RWPE2 (cell line): ENCODE results near the gene HRCT1.
A peak's percentile ranks its signal among the peaks of the same experiment; 100 is the strongest.

Experiments used
- ATAC-seq: fragments of 200-7000 bp; cut with Tn5 transposase; 3 replicates; pipeline ENCODE4 v1.9.1; 2021; ENCODE audit warnings: low read depth
- DNase-seq: peaks from one replicate; pipeline ENCODE4 v3.0.0-alpha.2; 2020; ENCODE audit warnings: low spot score
- H3K27ac ChIP-seq: fragments of 450-650 bp; 2 replicates; pipeline ENCODE4 v1.5.1; 2017; ENCODE audit warnings: mild to moderate bottlenecking; ENCODE audit not compliant: poor library complexity, severe bottlenecking
- H3K27me3 ChIP-seq: fragments of 250-450 bp; sonication (Bioruptor Pico); 2 replicates; pipeline ENCODE4 v1.5.1; 2021; ENCODE audit warnings: mild to moderate bottlenecking, moderate library complexity; ENCODE audit not compliant: insufficient read depth, poor library complexity, severe bottlenecking
- H3K36me3 ChIP-seq: fragments of 250-450 bp; sonication (Bioruptor Pico); 2 replicates; pipeline ENCODE4 v1.5.1; 2020; ENCODE audit warnings: low read depth, mild to moderate bottlenecking, moderate library complexity
- H3K4me1 ChIP-seq: fragments of 250-450 bp; sonication (Bioruptor Pico); 2 replicates; pipeline ENCODE4 v1.5.1; 2021; ENCODE audit warnings: mild to moderate bottlenecking, moderate library complexity; ENCODE audit not compliant: insufficient read depth, poor library complexity, severe bottlenecking
- H3K4me3 ChIP-seq: fragments of 250-450 bp; sonication (Bioruptor Pico); 2 replicates; pipeline ENCODE4 v1.5.1; 2021; ENCODE audit warnings: mild to moderate bottlenecking, moderate library complexity; ENCODE audit not compliant: severe bottlenecking
- H3K9me3 ChIP-seq: fragments of 250-450 bp; sonication (Bioruptor Pico); 2 replicates; pipeline ENCODE4 v1.5.1; 2021; ENCODE audit warnings: mild to moderate bottlenecking, moderate library complexity; ENCODE audit not compliant: severe bottlenecking
- TF ChIP-seq, protein P1 (sequence below): fragments of 450-650 bp; IDR thresholded peaks from one replicate; pipeline ENCODE4 v1.5.1; 2017; ENCODE audit warnings: mild to moderate bottlenecking, moderate library complexity; ENCODE audit not compliant: poor library complexity, severe bottlenecking

Gene HRCT1

DNA sequence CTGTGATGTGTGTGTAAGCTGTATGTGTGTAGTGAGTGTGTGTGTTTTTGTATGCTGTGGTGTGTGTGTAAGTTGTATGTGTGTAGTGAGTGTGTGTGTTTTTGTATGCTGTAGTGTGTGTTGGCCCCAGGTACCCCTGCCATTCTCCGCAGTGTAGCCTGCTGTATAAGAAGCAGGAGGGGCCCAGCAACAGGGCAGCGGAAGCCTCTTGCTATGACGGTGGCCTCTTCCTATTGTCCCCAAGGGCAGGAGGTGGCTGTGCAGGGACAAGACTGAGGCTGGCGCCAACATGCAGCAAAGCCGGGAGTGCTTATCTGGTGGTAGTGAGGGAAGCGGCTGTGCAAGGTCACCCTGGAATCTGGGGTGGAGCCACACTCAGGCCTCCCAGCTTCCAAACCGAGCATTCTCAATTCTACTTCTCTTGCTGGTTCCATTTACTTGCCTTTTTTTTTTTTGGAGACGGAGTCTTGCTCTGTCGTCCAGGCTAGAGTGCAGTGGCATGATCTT lies 8.4 kb downstream of the HRCT1 start:
- Histone ChIP-seq H3K4me3 (no peak overlapping the region), H3K9me3 (no peaks in the 10 kb centered on the region), H3K27ac (no peak overlapping the region), H3K27me3 (no peaks in the 10 kb centered on the region), H3K4me1 (peaks cover 4% of the 10 kb centered on the region), H3K36me3 (no peaks in the 10 kb centered on the region)
- ATAC-seq (peak; percentile 45; the same call in 2 of the 3 replicates), DNase-seq (no peak)
- TF ChIP-seq, protein P1, sequence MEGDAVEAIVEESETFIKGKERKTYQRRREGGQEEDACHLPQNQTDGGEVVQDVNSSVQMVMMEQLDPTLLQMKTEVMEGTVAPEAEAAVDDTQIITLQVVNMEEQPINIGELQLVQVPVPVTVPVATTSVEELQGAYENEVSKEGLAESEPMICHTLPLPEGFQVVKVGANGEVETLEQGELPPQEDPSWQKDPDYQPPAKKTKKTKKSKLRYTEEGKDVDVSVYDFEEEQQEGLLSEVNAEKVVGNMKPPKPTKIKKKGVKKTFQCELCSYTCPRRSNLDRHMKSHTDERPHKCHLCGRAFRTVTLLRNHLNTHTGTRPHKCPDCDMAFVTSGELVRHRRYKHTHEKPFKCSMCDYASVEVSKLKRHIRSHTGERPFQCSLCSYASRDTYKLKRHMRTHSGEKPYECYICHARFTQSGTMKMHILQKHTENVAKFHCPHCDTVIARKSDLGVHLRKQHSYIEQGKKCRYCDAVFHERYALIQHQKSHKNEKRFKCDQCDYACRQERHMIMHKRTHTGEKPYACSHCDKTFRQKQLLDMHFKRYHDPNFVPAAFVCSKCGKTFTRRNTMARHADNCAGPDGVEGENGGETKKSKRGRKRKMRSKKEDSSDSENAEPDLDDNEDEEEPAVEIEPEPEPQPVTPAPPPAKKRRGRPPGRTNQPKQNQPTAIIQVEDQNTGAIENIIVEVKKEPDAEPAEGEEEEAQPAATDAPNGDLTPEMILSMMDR: no peak

DNA sequence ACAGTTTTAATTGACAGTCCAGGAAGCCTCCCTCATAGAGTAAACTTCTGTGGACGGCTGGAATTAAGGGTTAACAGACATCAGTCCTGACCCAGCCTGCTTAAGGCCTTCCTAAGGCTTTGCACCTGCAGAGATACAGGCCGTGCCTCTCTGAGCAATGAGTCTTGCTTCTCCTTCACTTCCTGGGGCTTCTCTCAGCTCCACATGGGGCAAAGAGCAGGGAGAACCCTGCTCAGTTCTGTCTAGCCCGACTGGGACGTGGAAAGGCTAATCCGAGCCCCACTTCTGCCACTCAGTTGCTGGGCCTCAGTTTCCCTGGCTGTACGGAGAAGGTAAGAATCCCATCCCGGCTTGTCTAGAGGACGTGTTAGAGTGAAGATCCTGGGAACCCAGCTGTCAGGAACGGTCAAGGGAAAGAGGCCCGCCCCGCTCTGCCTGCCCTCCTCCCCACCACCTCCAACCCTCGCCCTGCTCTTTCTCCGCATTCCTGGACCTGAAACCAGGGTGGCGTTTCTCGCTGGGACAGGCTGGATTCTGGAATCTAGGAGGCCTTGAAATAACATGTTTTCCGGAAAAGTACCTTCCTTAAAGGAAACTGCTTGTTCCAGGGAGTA lies 9.8 kb downstream of the HRCT1 start:
- DNase-seq: no peak
- no peaks in the 10 kb centered on the region for H3K36me3 ChIP-seq
- H3K4me3 ChIP-seq: no peak overlapping the region
- H3K4me1 ChIP-seq: peaks cover under 1% of the 10 kb centered on the region
- no peak; the same call in 2 of the 3 replicates for ATAC-seq
- H3K27me3 ChIP-seq: no peaks in the 10 kb centered on the region
- TF ChIP-seq, protein P1: no peak
- no peaks in the 10 kb centered on the region for H3K9me3 ChIP-seq
- no peak overlapping the region for H3K27ac ChIP-seq

DNA sequence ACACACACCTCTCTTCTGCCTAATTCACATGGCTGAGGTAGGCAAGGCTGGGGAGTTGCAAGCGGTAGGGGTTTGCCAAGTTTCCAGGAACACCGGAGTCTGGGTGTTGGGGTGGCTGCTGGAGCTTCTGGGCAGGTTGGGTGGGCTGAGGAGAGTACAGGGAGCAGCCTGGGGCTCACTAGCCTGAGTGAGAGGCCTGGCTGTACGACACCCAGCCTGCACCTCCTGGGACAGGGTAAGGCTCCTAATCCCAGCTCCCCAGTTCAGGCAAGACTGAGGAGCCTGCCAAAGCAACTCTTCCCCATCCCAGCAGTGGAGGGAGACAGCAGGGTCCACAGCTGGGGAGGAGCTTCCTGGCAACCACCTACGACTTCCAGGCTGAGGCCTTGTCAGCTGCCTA lies 11.3 kb downstream of the HRCT1 start:
- no peak for DNase-seq
- Histone ChIP-seq H3K36me3 (no peaks in the 10 kb centered on the region), H3K9me3 (no peaks in the 10 kb centered on the region), H3K27ac (no peak overlapping the region), H3K4me3 (no peak overlapping the region), H3K4me1 (no peaks in the 10 kb centered on the region), H3K27me3 (no peaks in the 10 kb centered on the region)
- TF ChIP-seq, protein P1: no peak
- ATAC-seq: no peak

DNA sequence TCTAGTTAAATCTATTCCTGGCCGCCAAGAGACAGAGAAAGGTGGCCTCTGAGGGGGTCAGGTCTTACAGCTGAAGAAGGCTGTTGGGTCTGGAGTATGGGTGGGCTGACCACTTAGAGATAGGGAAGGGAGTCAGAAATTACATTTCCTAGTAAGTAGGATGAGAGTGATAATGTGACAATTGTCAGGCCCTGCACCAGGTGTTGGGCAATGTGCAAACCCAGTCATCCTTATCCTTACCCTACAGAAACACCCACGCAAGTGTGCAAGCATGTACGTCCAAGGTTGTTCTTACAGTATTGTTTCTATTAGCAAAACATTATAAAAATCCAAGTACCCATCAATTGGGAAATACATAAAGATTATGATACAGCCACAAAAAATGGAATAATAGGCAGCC lies 12.8 kb downstream of the HRCT1 start:
- no peak overlapping the region for H3K27ac ChIP-seq
- H3K4me1 ChIP-seq: peaks cover 7% of the 10 kb centered on the region
- DNase-seq (no peak), ATAC-seq (no peak)
- no peaks in the 10 kb centered on the region for H3K36me3 ChIP-seq
- TF ChIP-seq, protein P1: no peak
- no peaks in the 10 kb centered on the region for H3K9me3 ChIP-seq
- H3K4me3 ChIP-seq: no peak overlapping the region
- no peaks in the 10 kb centered on the region for H3K27me3 ChIP-seq
